NCI-H2196 treated with DMSO at 0.1 percent for 48 hours (cell line): Measurements from ENCODE around the gene ANAPC2.
A peak's percentile ranks its signal among the peaks of the same experiment; 100 is the strongest.

Experiments used
- DNase-seq: peaks from one replicate; lab custom pipeline; 2025; ENCODE audit not compliant: unreplicated experiment; lab: John Stamatoyannopoulos, UW

The ANAPC2 gene

GRCh38 chr9:137227054-137227852, 38.9 kb upstream of the ANAPC2 start, which contains the start of gene RNF224:
Gene RNF224 (plus strand): TSS chr9:137227502. CDS start chr9:137228336, 834 bp downstream.
- DNase-seq = peak; percentile 59

- no peak for DNase-seq
Observed at GRCh38 chr9:137226338-137227053, 38.1 kb upstream of the ANAPC2 start.

DNA sequence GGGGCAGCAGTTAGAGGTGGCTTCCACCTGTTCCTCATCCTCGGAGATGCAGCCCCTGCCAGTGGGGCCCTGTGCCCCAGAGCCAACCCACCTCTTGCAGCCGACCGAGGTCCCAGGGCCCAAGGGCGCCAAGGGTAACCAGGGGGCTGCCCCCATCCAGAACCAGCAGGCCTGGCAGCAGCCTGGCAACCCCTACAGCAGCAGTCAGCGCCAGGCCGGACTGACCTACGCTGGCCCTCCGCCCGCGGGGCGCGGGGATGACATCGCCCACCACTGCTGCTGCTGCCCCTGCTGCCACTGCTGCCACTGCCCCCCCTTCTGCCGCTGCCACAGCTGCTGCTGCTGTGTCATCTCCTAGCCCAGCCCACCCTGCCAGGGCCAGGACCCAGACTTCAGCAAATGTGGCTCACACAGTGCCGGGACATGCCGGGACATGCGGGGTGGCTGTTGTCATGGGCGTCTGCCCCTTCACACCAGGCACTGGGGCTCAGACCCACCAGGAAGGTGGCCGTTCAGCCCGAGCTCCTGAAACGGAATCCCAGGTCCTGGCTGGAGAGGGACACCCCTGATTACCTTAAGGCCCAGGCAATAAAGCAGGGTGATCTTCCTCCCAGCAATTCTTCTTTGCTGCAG, 37.5 kb upstream of the ANAPC2 start:
- no peak for DNase-seq

GRCh38 chr9:137224830-137225694, 36.7 kb upstream of the ANAPC2 start, which contains the start of gene CYSRT1:
Gene CYSRT1 (plus strand): TSS chr9:137225174. CDS start chr9:137225622, 448 bp downstream.
- DNase-seq = no peak

- peak; percentile 94 for DNase-seq
Observed at GRCh38 chr9:137223078-137223970, 35.0 kb upstream of the ANAPC2 start.

DNA sequence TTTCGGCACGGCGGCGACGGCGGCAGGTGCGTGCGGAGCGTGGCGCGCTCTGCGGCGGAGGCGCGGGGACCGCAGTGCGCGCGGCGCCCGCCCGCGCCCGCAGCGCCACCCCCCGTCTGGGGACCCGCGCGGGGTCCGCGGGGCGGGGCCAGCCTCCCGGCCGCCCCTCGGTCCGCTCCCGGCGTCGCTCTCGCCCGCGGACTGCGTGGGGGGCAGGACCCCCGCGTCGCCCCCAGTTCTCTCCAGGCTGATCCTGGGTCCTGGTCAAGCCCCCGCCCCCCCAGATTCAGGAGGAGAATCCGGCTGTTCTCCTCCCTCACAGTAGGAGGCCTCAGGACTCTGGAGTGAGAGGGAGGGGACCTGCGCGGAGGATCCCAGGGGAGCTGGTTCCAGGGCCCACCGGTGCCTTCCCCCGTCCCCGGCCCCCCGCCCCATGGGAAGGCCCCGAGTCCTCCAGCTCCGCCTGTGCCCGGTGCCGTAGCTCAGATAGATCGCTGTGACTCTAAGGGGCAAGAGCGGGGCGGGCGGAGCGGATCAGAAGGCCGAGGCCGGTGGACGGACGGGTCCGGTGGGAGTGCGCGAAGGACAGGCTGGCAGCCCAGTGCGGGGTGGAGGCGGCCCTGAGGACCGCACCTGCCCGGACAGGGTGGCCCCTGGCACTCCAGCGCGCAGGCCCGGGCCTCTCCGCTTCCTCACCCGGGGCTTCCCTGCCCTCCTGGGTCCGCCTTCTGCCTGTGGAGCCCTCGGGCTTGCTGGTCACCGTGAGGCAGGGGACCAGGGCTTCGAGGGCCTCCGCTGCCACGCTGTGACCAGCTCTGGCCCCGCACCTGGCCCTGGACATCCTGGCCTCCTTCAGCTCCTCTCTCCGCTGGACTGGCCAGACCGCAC, 34.1 kb upstream of the ANAPC2 start, which contains the start of gene RNF208:
Gene RNF208 (minus strand): TSS at position 51 of the 888 bp plus-strand sequence. CDS start 1,028 bp downstream, outside the sequence.
- DNase-seq = no peak

DNA sequence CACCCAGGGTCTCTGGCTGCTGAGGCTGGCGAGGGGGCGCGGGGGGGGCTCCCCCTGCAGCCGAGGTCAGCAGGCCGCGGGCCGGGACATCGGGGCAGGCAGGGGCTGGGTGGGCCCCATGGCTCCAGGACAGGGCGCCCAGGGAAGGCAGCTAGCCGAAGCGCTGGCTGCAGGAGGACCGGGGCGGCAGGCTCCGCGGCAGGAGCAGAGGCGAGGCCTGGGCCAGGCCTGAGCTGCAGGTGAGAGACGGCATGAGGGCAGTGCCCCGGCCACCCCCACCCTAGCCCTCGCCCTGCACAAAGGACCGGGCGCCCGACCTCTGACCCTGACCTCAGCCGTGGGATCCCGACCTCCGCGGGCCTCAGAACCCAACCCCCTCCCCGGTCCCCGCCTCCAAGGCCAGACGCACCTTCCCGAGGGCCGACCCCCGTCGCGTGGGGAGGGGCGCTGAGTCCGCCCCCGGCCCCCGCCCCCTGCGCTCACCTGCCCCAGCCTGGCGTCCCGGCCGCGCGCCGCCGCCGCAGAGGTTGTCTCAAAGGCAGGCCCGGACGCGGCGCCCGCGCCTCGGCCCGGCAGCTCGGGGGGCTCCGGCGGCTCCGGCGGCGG, 33.2 kb upstream of the ANAPC2 start:
- no peak for DNase-seq

DNA sequence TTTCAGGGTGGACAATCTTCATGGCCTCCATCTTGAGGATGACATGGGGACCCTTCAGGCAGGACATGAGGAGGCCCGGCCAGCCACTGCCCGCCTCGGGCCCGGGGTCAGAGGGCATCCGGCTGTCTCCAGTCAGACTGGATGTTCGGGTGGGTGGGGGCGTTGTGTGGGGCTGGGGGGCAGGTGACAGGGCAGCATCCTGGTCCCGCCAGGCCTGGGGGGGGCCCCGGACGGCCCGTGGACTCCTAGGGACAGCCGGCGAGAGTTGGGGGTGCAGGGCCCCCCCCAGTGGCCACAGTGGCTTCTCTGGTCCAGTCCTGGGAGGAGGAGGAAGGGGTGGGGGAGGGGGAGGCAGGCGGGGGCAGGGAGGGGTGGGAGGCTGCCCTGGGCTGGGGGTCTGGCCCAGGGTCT, 32.7 kb upstream of the ANAPC2 start:
- DNase-seq = no peak

DNA sequence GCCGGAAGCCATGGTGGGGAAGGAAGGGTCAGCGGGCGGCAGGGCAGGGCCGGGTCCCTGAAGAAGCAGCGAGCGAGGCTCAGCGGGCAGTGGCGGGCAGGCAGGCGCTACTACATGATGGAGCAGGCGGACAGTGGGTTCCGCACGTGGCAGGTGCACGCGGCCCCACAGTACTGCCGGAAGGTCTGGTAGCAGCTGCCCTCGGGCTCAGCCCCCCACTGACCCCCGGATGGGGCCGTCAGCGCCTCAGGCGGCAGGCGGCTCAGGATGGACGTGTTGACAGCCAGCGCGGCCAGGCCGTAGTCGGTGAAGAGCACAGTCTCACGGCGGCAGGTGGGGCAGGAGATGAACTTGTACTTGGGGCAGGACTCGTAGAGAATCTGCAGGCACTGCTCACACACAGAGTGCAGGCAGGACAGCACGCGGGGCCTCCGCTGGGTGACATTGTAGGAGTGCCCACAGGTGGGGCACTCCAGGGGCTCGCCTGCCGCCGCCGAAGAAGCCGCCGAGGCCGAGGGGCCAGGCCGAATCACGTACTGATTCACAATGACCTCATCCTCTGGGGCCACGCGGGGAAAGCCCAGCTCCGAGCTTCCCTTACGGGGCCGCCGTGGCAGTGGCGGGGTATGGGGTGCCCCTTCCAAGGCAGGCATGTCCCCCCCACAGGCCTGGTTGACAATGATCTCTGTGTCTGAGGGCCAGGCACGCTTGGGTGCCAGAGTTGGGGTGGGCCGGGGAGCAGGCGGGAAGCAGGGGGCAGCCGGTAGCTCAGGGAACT, 32.1 kb upstream of the ANAPC2 start:
- no peak for DNase-seq

- no peak for DNase-seq
Observed at GRCh38 chr9:137219757-137220316, 31.5 kb upstream of the ANAPC2 start.

GRCh38 chr9:137218754-137219271, 30.5 kb upstream of the ANAPC2 start:
- DNase-seq = peak; percentile 55

GRCh38 chr9:137218212-137218753, 29.9 kb upstream of the ANAPC2 start:
- no peak for DNase-seq

DNA sequence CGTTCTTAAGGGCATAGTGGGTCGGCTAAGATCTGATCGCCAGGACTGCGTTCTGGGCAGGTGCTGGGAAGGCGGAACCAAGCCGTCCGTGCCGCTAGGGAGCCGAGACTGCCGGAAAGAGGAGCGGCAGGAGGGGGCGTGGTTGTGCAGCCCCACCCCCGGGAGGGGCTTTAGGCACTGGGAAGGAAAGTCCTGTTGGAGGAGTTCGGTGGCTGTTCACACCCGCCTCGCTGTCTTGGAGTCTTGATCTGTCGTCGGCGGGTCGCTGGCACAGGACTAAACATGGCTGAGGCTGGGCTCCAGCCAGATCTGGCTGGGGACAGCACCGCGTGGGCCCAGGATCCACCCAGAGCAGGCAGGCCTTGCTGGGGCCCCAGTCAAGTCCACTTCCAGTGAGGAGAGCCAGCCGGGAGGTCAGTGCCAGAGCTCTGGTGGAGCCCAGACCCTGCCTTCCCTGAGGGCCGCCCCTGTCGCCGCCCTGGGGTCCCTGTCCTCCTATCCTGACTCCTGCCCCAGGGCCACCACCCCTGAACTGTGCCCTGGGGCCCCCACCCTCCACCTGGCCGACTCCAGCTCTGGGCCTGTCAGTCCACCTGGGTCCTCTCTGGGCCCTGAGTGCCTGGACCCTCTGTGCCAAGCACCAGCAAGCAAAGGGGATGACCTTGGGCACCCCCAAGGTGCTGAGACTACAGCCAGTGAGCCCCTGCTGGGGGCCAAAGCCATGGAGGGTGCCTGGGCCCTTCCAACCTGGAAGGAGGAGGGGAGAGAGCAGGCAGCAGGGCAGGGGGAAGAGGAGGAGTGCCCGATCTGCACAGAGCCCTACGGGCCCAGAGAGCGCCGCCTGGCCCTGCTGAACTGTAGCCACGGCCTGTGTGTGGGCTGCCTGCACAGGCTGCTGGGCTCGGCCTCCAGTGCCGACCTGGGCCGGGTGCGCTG, 29.2 kb upstream of the ANAPC2 start:
- peak; percentile 84 for DNase-seq

GRCh38 chr9:137216188-137216965, 28.0 kb upstream of the ANAPC2 start:
- no peak for DNase-seq
